DND-41 (cell line): ENCODE results near the gene OPRL1.

Experiments
- ATAC-seq: fragments of 200-7000 bp; cut with Tn5 transposase; 3 replicates; pipeline ENCODE4 v1.9.1; 2021; ENCODE audit warnings: low read depth; ENCODE audit not compliant: insufficient read depth
- DNase-seq: peaks from one replicate; pipeline ENCODE4 v3.0.0-alpha.2; 2020
- H2AFZ ChIP-seq: 2 replicates; pipeline ENCODE4 v1.6.0; 2012; ENCODE audit warnings: low read depth, low read length
- H3K27ac ChIP-seq: 2 replicates; pipeline ENCODE4 v1.5.1; 2012; ENCODE audit warnings: low read length, inconsistent platforms
- H3K27me3 ChIP-seq: fragments of 200-600 bp; sonication (generic); 2 replicates; pipeline ENCODE4 v1.6.0; 2012; ENCODE audit warnings: low read length, mild to moderate bottlenecking, inconsistent platforms; ENCODE audit not compliant: insufficient read depth, poor library complexity
- H3K36me3 ChIP-seq: 2 replicates; pipeline ENCODE4 v1.5.1; 2012; ENCODE audit warnings: low read length, inconsistent platforms; ENCODE audit not compliant: insufficient read depth
- H3K4me1 ChIP-seq: 2 replicates; pipeline ENCODE4 v1.5.1; 2012; ENCODE audit warnings: mild to moderate bottlenecking, low read length; ENCODE audit not compliant: insufficient read depth
- H3K4me2 ChIP-seq: 2 replicates; pipeline ENCODE4 v1.6.0; 2012; ENCODE audit warnings: mild to moderate bottlenecking, moderate library complexity, low read length, inconsistent platforms; ENCODE audit not compliant: insufficient read depth
- H3K4me3 ChIP-seq, 2 experiments: fragments of 200-600 bp in 1 of 2; shearing (Covaris generic) in 1 of 2; 2 replicates each; pipeline ENCODE4 v1.5.1; 2012 to 2016; ENCODE audit warnings: inconsistent platforms in 2 of 2, low read length in 2 of 2, mild to moderate bottlenecking in 2 of 2, low read depth in 1 of 2, moderate library complexity in 1 of 2
- H3K79me2 ChIP-seq: 2 replicates; pipeline ENCODE4 v1.6.0; 2012; ENCODE audit warnings: low read length, inconsistent platforms; ENCODE audit not compliant: insufficient read depth
- H3K9ac ChIP-seq: 2 replicates; pipeline ENCODE4 v1.6.0; 2012; ENCODE audit warnings: low read depth, mild to moderate bottlenecking, inconsistent platforms, low read length, moderate library complexity
- H3K9me3 ChIP-seq: 2 replicates; pipeline ENCODE4 v1.5.1; 2012; ENCODE audit warnings: low read length, moderate library complexity, mild to moderate bottlenecking, inconsistent platforms; ENCODE audit not compliant: insufficient read depth, severe bottlenecking
- H4K20me1 ChIP-seq: 2 replicates; pipeline ENCODE4 v1.6.0; 2012; ENCODE audit warnings: low read length; ENCODE audit not compliant: insufficient read depth
- CTCF ChIP-seq: IDR thresholded peaks from 2 replicates; pipeline ENCODE4 v1.5.1; 2012; ENCODE audit warnings: borderline replicate concordance, low read length, moderate library complexity, mild to moderate bottlenecking; ENCODE audit not compliant: poor library complexity, severe bottlenecking; ENCODE audit errors: extremely low read depth
- EZH2 ChIP-seq: IDR thresholded peaks from 3 replicates; pipeline ENCODE4 v1.6.1; 2012; ENCODE audit warnings: borderline replicate concordance, low read depth, mild to moderate bottlenecking, moderate library complexity, low read length, inconsistent platforms; ENCODE audit not compliant: severe bottlenecking

OPRL1 gene

GRCh38 chr20:64067005-64067632, 12.8 kb upstream of the OPRL1 start:
- TF ChIP-seq CTCF (no peak), EZH2 (no peak)
- Histone ChIP-seq H2AFZ (no peak overlapping the region), H3K79me2 (peaks cover 5% of the 10 kb centered on the region; the same call in 1 of the 2 replicates), H4K20me1 (peaks cover 27% of the 10 kb centered on the region), H3K27me3 (no peaks in the 10 kb centered on the region), H3K4me2 (no peak overlapping the region), H3K4me3 (no peak overlapping the region), H3K27ac (no peak overlapping the region), H3K36me3 (peaks cover under 1% of the 10 kb centered on the region; the same call in 1 of the 2 replicates), H3K9me3 (no peaks in the 10 kb centered on the region), H3K9ac (no peak overlapping the region), H3K4me1 (peaks cover 31% of the 10 kb centered on the region)
- no peak for ATAC-seq
- DNase-seq: no peak

GRCh38 chr20:64067733-64068307, 12.1 kb upstream of the OPRL1 start:
- Histone ChIP-seq H4K20me1 (peaks cover 27% of the 10 kb centered on the region), H3K9me3 (no peaks in the 10 kb centered on the region), H3K27ac (no peak overlapping the region), H3K36me3 (peaks cover 8% of the 10 kb centered on the region), H3K4me1 (peaks cover 24% of the 10 kb centered on the region), H2AFZ (no peak overlapping the region), H3K4me2 (no peak overlapping the region), H3K27me3 (no peaks in the 10 kb centered on the region), H3K79me2 (peaks cover 5% of the 10 kb centered on the region; the same call in 1 of the 2 replicates), H3K9ac (no peak overlapping the region), H3K4me3 (no peak overlapping the region)
- DNase-seq: no peak
- TF ChIP-seq EZH2 (no peak), CTCF (no peak)
- ATAC-seq: no peak

- Histone ChIP-seq H3K4me2 (no peak overlapping the region), H3K27me3 (no peaks in the 10 kb centered on the region), H2AFZ (no peak overlapping the region), H3K4me3 (no peak overlapping the region), H3K9me3 (no peaks in the 10 kb centered on the region), H3K79me2 (peaks cover 2% of the 10 kb centered on the region; the same call in 1 of the 2 replicates), H4K20me1 (peaks cover 27% of the 10 kb centered on the region), H3K9ac (no peak overlapping the region), H3K36me3 (peaks cover 14% of the 10 kb centered on the region), H3K27ac (no peak overlapping the region), H3K4me1 (peaks cover 20% of the 10 kb centered on the region)
- ATAC-seq (no peak), DNase-seq (no peak)
- TF ChIP-seq CTCF (no peak), EZH2 (no peak)
These were observed 11.3 kb upstream of the OPRL1 start for GRCh38 chr20:64068386-64069208.
